SK-N-SH (cell line): Measurements from ENCODE around the gene TBC1D12. TPM values are rescaled to one million over a fixed set of nuclear protein-coding genes. Genes with fewer than 3 reads are reported as not detected.
A peak's percentile ranks its signal among the peaks of the same experiment; 100 is the strongest.

Experiments used
- CTCF ChIA-PET: fragments of 300-600, 350-600 bp; formaldehyde crosslinking; extraction: SDS; loops from one replicate; lab custom pipeline; 2021; lab: Yijun Ruan, JAX
- POLR2A ChIA-PET: fragments of 350-600 bp; sonication (Branson Sonifier 250); formaldehyde crosslinking; extraction: SDS; loops from one replicate; lab custom pipeline; 2020; ENCODE audit warnings: antibody characterized with exemption, inconsistent platforms; lab: Yijun Ruan, JAX
- DNase-seq: peaks from one replicate; pipeline ENCODE4 v3.0.0; 2012
- H2AFZ ChIP-seq: fragments of 200-600 bp; sonication (generic); 2 replicates; pipeline ENCODE4 v1.8.1; 2016; ENCODE audit warnings: antibody characterized with exemption, mild to moderate bottlenecking, low read depth
- H3F3A ChIP-seq: fragments of 200-600 bp; sonication (generic); replicated peaks from 2 replicates; pipeline ENCODE3; 2016; ENCODE audit warnings: antibody characterized with exemption, mild to moderate bottlenecking; ENCODE audit not compliant: insufficient read depth
- H3K27ac ChIP-seq, 2 experiments: fragments of 200-500 bp in 1 of 2; fragments of 200-600 bp in 1 of 2; sonication (Bioruptor generic) in 1 of 2; sonication (generic), shearing (Covaris generic) in 1 of 2; 2 replicates each; pipeline versions ENCODE4 v1.5.1 to v1.6.1; 2014 to 2016; ENCODE audit warnings: low read depth in 2 of 2, inconsistent platforms in 1 of 2, low read length in 1 of 2, mild to moderate bottlenecking in 1 of 2, mixed read lengths in 1 of 2
- H3K27me3 ChIP-seq: fragments of 200-600 bp; sonication (generic), shearing (Covaris generic); 2 replicates; pipeline ENCODE4 v1.6.1; 2016; ENCODE audit warnings: mixed run types; ENCODE audit not compliant: insufficient read depth
- H3K36me3 ChIP-seq, 2 experiments: fragments of 200-500 bp in 1 of 2; fragments of 200-600 bp in 1 of 2; sonication (Bioruptor generic) in 1 of 2; sonication (generic) in 1 of 2; replicated peaks in 1 of 2; 2 replicates each; pipeline versions ENCODE3 to v1.5.1; 2014 to 2016; ENCODE audit warnings: low read length in 1 of 2, mild to moderate bottlenecking in 1 of 2; ENCODE audit not compliant: insufficient read depth in 2 of 2, control insufficient read depth in 1 of 2
- H3K4me1 ChIP-seq, 2 experiments: fragments of 200-500 bp in 1 of 2; fragments of 200-600 bp in 1 of 2; sonication (Bioruptor generic) in 1 of 2; sonication (generic), shearing (Covaris generic) in 1 of 2; 2 replicates each; pipeline versions ENCODE4 v1.5.1 to v1.6.1; 2014 to 2016; ENCODE audit warnings: low read depth in 1 of 2, low read length in 1 of 2, mixed run types in 1 of 2; ENCODE audit not compliant: insufficient read depth in 2 of 2, control insufficient read depth in 1 of 2
- H3K4me2 ChIP-seq: fragments of 200-600 bp; sonication (generic), shearing (Covaris generic); 2 replicates; pipeline ENCODE4 v1.6.1; 2017; ENCODE audit warnings: mixed run types
- H3K4me3 ChIP-seq, 2 experiments: fragments of 200-500 bp in 1 of 2; fragments of 200-600 bp in 1 of 2; sonication (Bioruptor generic) in 1 of 2; sonication (generic), shearing (Covaris generic) in 1 of 2; 2 replicates each; pipeline versions ENCODE4 v1.5.1 to v1.8.1; 2014 to 2016; ENCODE audit warnings: low read depth in 2 of 2, inconsistent platforms in 1 of 2, low read length in 1 of 2, mild to moderate bottlenecking in 1 of 2, mixed read lengths in 1 of 2, moderate library complexity in 1 of 2
- H3K79me2 ChIP-seq: fragments of 200-600 bp; sonication (generic); 2 replicates; pipeline ENCODE4 v1.8.1; 2017; ENCODE audit warnings: mild to moderate bottlenecking; ENCODE audit not compliant: insufficient read depth
- H3K9ac ChIP-seq: fragments of 200-600 bp; sonication (generic); 2 replicates; pipeline ENCODE4 v1.6.1; 2017; ENCODE audit warnings: mixed run types
- H3K9me2 ChIP-seq: fragments of 200-600 bp; sonication (generic); 2 replicates; pipeline ENCODE4 v1.6.1; 2017; ENCODE audit warnings: mixed run types
- H3K9me3 ChIP-seq: fragments of 200-600 bp; sonication (generic); 2 replicates; pipeline ENCODE4 v1.6.1; 2017; ENCODE audit warnings: mixed run types, mild to moderate bottlenecking, moderate library complexity
- H4K20me1 ChIP-seq: fragments of 200-600 bp; sonication (generic); 2 replicates; pipeline ENCODE4 v1.6.1; 2017; ENCODE audit warnings: mild to moderate bottlenecking, mixed run types; ENCODE audit not compliant: insufficient read depth
- ELF1 ChIP-seq: IDR thresholded peaks from 2 replicates; pipeline ENCODE4 v1.4.0; 2012
- EZH2phosphoT487 ChIP-seq: fragments of 200-600 bp; sonication (generic); IDR thresholded peaks from 2 replicates; pipeline ENCODE4 v1.6.1; 2017; ENCODE audit warnings: low read depth, mixed run types, mild to moderate bottlenecking, antibody characterized with exemption, moderate library complexity, borderline replicate concordance
- FOXJ3 ChIP-seq: sonication (generic); formaldehyde crosslinking; IDR thresholded peaks from 2 replicates; pipeline ENCODE4 v1.5.1; 2020; ENCODE audit warnings: mild to moderate bottlenecking, missing genetic modification reagents
- GABPA ChIP-seq: IDR thresholded peaks from 2 replicates; pipeline ENCODE4 v1.4.0; 2012; ENCODE audit warnings: low read depth, mild to moderate bottlenecking
- GATA2 ChIP-seq: sonication (generic); formaldehyde crosslinking; IDR thresholded peaks from 2 replicates; pipeline ENCODE4 v1.5.0; 2020; ENCODE audit warnings: mild to moderate bottlenecking, missing genetic modification reagents
- MXI1 ChIP-seq: IDR thresholded peaks from 2 replicates; pipeline ENCODE4 v1.6.1; 2012; ENCODE audit warnings: mild to moderate bottlenecking, low read depth, low read length, improper control_type of control experiment
- NFIC ChIP-seq: IDR thresholded peaks from 2 replicates; pipeline ENCODE4 v1.4.0; 2012; ENCODE audit warnings: borderline replicate concordance
- NRF1 ChIP-seq: IDR thresholded peaks from 2 replicates; pipeline ENCODE4 v1.6.1; 2012; ENCODE audit warnings: low read depth, mild to moderate bottlenecking, low read length
- PBX3 ChIP-seq: IDR thresholded peaks from 2 replicates; pipeline ENCODE4; 2012
- RAD21 ChIP-seq: IDR thresholded peaks from 2 replicates; pipeline ENCODE4 v1.6.1; 2012; ENCODE audit warnings: mild to moderate bottlenecking, low read length
- RCOR1 ChIP-seq: fragments of 150-350 bp; IDR thresholded peaks from 2 replicates; pipeline ENCODE4 v1.6.1; 2017; ENCODE audit warnings: antibody characterized with exemption, low read length
- RFX5 ChIP-seq: IDR thresholded peaks from 2 replicates; pipeline ENCODE4 v1.6.1; 2012; ENCODE audit warnings: mild to moderate bottlenecking, improper control_type of control experiment, low read length
- RXRA ChIP-seq: IDR thresholded peaks from 2 replicates; pipeline ENCODE4 v1.4.0; 2012; ENCODE audit warnings: low read depth, mild to moderate bottlenecking, borderline replicate concordance
- TAF1 ChIP-seq: IDR thresholded peaks from 2 replicates; pipeline ENCODE4 v1.6.1; 2012; ENCODE audit warnings: low read depth, mild to moderate bottlenecking, low read length, moderate library complexity, borderline replicate concordance
- TCF12 ChIP-seq: IDR thresholded peaks from 2 replicates; pipeline ENCODE4 v1.4.0; 2012
- WGBS: methylation state at CpG from one replicate; pipeline ENCODE4 v1.1.6; 2017; ENCODE audit warnings: low lambda C conversion rate; 5-methylcytosine and 5-hydroxymethylcytosine counted together
- polyA plus RNA-seq, 3 experiments: library from polyadenylated mRNA; depleted of rRNA; stranded (reverse); fragments of >200 nt; gene quantifications; 2 replicates each; pipeline ENCODE4 v1.2.3, GENCODE V29; 2012
- TF ChIP-seq, protein P1 (sequence below): fragments of 200-600 bp; sonication (generic); IDR thresholded peaks from 2 replicates; pipeline ENCODE4 v1.6.1; 2017; ENCODE audit warnings: antibody characterized with exemption, mild to moderate bottlenecking, moderate library complexity
- TF ChIP-seq, protein P2 (sequence below): IDR thresholded peaks from 2 replicates; pipeline ENCODE4 v1.4.0; 2012; ENCODE audit warnings: low read depth, borderline replicate concordance

TBC1D12 gene
- polyA plus RNA-seq, 1 of the 3 experiments (the other 2 are of a cell fraction), result 1.8 TPM

DNA sequence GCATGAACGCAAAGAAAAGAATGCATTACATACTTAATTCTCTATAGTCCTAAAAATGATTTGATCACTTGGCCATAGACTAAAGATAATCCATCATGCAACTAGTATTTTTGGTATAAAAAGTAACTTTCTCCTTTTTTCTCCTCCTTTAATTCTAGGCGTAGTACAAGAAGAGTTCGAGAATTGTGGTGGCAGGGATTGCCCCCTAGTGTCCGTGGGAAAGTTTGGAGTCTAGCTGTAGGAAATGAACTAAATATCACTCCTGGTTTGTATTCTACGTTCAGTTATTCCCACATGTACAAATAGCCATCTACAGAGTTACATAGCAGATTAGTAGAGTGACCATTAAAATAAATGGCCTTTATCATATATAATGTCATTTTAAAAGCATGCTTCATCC, 97.7 kb downstream of the TBC1D12 start:
- Histone ChIP-seq H3K79me2 (no peaks in the 10 kb centered on the region), H3K27me3 (no peaks in the 10 kb centered on the region), H3K4me2 (no peak overlapping the region), H4K20me1 (no peaks in the 10 kb centered on the region), H3F3A (peaks cover 9% of the 10 kb centered on the region), H3K9ac (no peak overlapping the region), H3K36me3 (peaks cover 0 to 17% of the 10 kb centered on the region in 2 experiments), H3K9me2 (no peaks in the 10 kb centered on the region), H3K9me3 (no peaks in the 10 kb centered on the region), H3K4me1 (no peaks in the 10 kb centered on the region; a peak in 1 of 4 replicates), H3K4me3 (no peak overlapping the region), H3K27ac (no peak overlapping the region), H2AFZ (no peak overlapping the region)
- CTCF ChIA-PET, result interaction anchor here (0.6 to 0.8 kb wide), 8 partner anchors 9 to 1299 kb away, joined by 3 to 4 read pairs (median 3); no protein-coding TSS in a partner anchor
- TF ChIP-seq, protein P1, sequence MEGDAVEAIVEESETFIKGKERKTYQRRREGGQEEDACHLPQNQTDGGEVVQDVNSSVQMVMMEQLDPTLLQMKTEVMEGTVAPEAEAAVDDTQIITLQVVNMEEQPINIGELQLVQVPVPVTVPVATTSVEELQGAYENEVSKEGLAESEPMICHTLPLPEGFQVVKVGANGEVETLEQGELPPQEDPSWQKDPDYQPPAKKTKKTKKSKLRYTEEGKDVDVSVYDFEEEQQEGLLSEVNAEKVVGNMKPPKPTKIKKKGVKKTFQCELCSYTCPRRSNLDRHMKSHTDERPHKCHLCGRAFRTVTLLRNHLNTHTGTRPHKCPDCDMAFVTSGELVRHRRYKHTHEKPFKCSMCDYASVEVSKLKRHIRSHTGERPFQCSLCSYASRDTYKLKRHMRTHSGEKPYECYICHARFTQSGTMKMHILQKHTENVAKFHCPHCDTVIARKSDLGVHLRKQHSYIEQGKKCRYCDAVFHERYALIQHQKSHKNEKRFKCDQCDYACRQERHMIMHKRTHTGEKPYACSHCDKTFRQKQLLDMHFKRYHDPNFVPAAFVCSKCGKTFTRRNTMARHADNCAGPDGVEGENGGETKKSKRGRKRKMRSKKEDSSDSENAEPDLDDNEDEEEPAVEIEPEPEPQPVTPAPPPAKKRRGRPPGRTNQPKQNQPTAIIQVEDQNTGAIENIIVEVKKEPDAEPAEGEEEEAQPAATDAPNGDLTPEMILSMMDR, result peak; percentile 54
- TF ChIP-seq PBX3, result no peak
- no peak for TF ChIP-seq GATA2
- peak; percentile 53 for TF ChIP-seq RAD21
- no peak for TF ChIP-seq NRF1
- POLR2A ChIA-PET, result no interaction called here
- 86% methylated on average over 5 of the region's 5 CpGs for WGBS
- DNase-seq, result peak; percentile 15

DNA sequence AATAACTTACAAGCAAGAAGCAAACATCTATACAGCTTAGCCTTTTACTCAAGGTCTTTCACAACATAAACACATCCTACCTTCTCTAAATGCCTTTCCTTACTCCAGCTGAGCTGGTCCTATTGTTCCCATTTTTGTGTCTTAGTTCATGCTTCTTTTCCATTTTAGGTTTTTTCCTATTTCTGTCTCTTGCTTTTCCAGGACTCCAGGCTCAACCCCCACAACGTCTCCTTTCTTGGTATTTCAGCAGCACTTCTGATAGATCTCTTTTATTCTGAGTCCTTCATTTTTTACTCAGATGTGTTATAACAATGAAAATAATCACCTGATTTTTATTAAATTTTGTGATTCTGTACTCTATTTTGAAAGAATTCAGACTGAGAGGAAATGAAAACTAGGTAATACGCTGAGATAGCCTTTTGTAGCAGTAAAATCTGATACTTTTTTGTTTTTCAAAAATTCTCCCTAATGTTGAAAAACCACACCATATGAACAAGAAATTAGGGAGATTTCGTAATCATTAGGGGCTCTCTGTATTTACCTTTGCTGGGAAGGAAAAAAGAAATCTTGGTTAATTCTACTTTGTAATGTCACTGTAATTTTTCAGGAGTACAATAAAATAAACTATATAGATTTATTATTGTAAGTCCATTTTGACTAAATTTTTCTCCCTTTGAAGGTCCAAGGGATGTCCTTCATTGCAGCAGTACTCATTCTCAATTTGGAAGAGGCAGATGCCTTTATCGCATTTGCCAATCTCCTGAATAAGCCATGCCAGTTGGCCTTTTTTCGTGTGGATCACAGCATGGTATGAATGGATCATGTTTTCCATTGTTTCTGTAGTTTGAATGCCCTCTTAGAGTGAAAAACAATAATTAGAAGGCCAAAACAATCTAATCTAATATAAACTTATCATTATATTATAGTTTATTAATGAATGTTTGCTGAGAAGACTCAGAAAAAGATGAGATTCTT, 119.2 kb downstream of the TBC1D12 start:
- no peak overlapping the region for H3K9ac ChIP-seq
- CTCF ChIA-PET, result no interaction called here

More for the DNA sequence above, 119.2 kb downstream of the TBC1D12 start:
- WGBS, result 93% methylated on average over 5 of the region's 5 CpGs
- TF ChIP-seq RCOR1, result no peak
- no peak for TF ChIP-seq TCF12
- no peak for TF ChIP-seq EZH2phosphoT487
- TF ChIP-seq, protein P2, sequence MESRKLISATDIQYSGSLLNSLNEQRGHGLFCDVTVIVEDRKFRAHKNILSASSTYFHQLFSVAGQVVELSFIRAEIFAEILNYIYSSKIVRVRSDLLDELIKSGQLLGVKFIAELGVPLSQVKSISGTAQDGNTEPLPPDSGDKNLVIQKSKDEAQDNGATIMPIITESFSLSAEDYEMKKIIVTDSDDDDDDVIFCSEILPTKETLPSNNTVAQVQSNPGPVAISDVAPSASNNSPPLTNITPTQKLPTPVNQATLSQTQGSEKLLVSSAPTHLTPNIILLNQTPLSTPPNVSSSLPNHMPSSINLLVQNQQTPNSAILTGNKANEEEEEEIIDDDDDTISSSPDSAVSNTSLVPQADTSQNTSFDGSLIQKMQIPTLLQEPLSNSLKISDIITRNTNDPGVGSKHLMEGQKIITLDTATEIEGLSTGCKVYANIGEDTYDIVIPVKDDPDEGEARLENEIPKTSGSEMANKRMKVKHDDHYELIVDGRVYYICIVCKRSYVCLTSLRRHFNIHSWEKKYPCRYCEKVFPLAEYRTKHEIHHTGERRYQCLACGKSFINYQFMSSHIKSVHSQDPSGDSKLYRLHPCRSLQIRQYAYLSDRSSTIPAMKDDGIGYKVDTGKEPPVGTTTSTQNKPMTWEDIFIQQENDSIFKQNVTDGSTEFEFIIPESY, result no peak
- no peak for TF ChIP-seq PBX3
- no peak for TF ChIP-seq RXRA
- TF ChIP-seq ELF1, result no peak
- TF ChIP-seq RFX5, result no peak
- TF ChIP-seq GABPA, result no peak
- TF ChIP-seq MXI1, result no peak
- no peak for TF ChIP-seq TAF1
- TF ChIP-seq FOXJ3, result no peak
- no peak for TF ChIP-seq NFIC
- Histone ChIP-seq H3K36me3 (peaks cover 0 to 11% of the 10 kb centered on the region in 2 experiments), H3K27ac (no peak overlapping the region), H3K27me3 (no peaks in the 10 kb centered on the region), H4K20me1 (no peaks in the 10 kb centered on the region), H3K4me1 (no peaks in the 10 kb centered on the region), H3K4me3 (no peak overlapping the region), H2AFZ (no peak overlapping the region), H3K79me2 (no peaks in the 10 kb centered on the region), H3K9me2 (no peaks in the 10 kb centered on the region), H3F3A (no peaks in the 10 kb centered on the region), H3K9me3 (no peaks in the 10 kb centered on the region), H3K4me2 (no peak overlapping the region)
- no peak for DNase-seq
- POLR2A ChIA-PET, result no interaction called here
